Ishikawa (cell line): ENCODE results near the gene TRAK1.

Source experiments
- CEBPB ChIP-seq: IDR thresholded peaks from 2 replicates; pipeline ENCODE4 v1.6.1; 2012
- CREB1 ChIP-seq: IDR thresholded peaks from 2 replicates; pipeline ENCODE4 v1.6.1; 2012; ENCODE audit warnings: low read depth
- EGR1 ChIP-seq: IDR thresholded peaks from 2 replicates; pipeline ENCODE4 v1.6.1; 2012
- EP300 ChIP-seq: IDR thresholded peaks from 2 replicates; pipeline ENCODE4 v1.6.1; 2012; ENCODE audit warnings: borderline replicate concordance
- FOXM1 ChIP-seq: IDR thresholded peaks from 2 replicates; pipeline ENCODE4 v1.6.1; 2012; ENCODE audit warnings: low read depth, borderline replicate concordance
- MAX ChIP-seq: IDR thresholded peaks from 2 replicates; pipeline ENCODE4 v1.6.1; 2012
- NFIC ChIP-seq: IDR thresholded peaks from 2 replicates; pipeline ENCODE4 v1.6.1; 2012
- RAD21 ChIP-seq: IDR thresholded peaks from 2 replicates; pipeline ENCODE4 v1.6.1; 2012; ENCODE audit warnings: low read depth
- REST ChIP-seq: IDR thresholded peaks from 2 replicates; pipeline ENCODE4 v1.6.1; 2012; ENCODE audit warnings: low read depth, mild to moderate bottlenecking
- TAF1 ChIP-seq: IDR thresholded peaks from 2 replicates; pipeline ENCODE4 v1.6.1; 2012; ENCODE audit warnings: low read depth, mild to moderate bottlenecking
- TCF12 ChIP-seq: IDR thresholded peaks from 2 replicates; pipeline ENCODE4 v1.6.1; 2012; ENCODE audit warnings: low read depth
- TEAD4 ChIP-seq: IDR thresholded peaks from 2 replicates; pipeline ENCODE4 v1.6.1; 2012
- USF1 ChIP-seq: IDR thresholded peaks from 2 replicates; pipeline ENCODE4 v1.6.1; 2012
- YY1 ChIP-seq: IDR thresholded peaks from 2 replicates; pipeline ENCODE4 v1.6.1; 2012; ENCODE audit warnings: low read depth
- ZBTB7A ChIP-seq: IDR thresholded peaks from 2 replicates; pipeline ENCODE4 v1.6.1; 2012; ENCODE audit warnings: low read depth

TRAK1 gene

GRCh38 chr3:42140665-42141203, 49.6 kb downstream of the TRAK1 start:
- no peak for TF ChIP-seq USF1
- no peak for TF ChIP-seq MAX
- no peak for TF ChIP-seq TEAD4
- TF ChIP-seq CEBPB: no peak
- no peak for TF ChIP-seq CREB1
- no peak for TF ChIP-seq NFIC
- TF ChIP-seq RAD21: no peak
- TF ChIP-seq EGR1: no peak
- TF ChIP-seq TAF1: no peak
- no peak for TF ChIP-seq REST
- TF ChIP-seq FOXM1: no peak
- no peak for TF ChIP-seq EP300
- TF ChIP-seq YY1: no peak
- TF ChIP-seq TCF12: no peak

GRCh38 chr3:42143440-42143839, 52.3 kb downstream of the TRAK1 start:
- TF ChIP-seq RAD21: no peak

GRCh38 chr3:42144209-42144608, 53.1 kb downstream of the TRAK1 start:
- no peak for TF ChIP-seq CEBPB
- no peak for TF ChIP-seq TCF12
- TF ChIP-seq REST: no peak
- no peak for TF ChIP-seq YY1
- no peak for TF ChIP-seq USF1
- TF ChIP-seq NFIC: no peak
- TF ChIP-seq EGR1: no peak
- TF ChIP-seq TAF1: no peak
- no peak for TF ChIP-seq ZBTB7A
- no peak for TF ChIP-seq TEAD4
- TF ChIP-seq FOXM1: no peak
- TF ChIP-seq RAD21: no peak
- TF ChIP-seq MAX: no peak
- no peak for TF ChIP-seq EP300
- TF ChIP-seq CREB1: no peak

- no peak for TF ChIP-seq EP300
- TF ChIP-seq FOXM1: no peak
- no peak for TF ChIP-seq YY1
- TF ChIP-seq CEBPB: no peak
- no peak for TF ChIP-seq TCF12
- TF ChIP-seq MAX: no peak
- no peak for TF ChIP-seq RAD21
- TF ChIP-seq CREB1: no peak
- no peak for TF ChIP-seq TEAD4
- no peak for TF ChIP-seq TAF1
- TF ChIP-seq REST: no peak
- TF ChIP-seq USF1: no peak
- TF ChIP-seq ZBTB7A: no peak
- TF ChIP-seq EGR1: no peak
- TF ChIP-seq NFIC: no peak
Observed at GRCh38 chr3:42148086-42148848, 57.1 kb downstream of the TRAK1 start.
